ENCODE data around the gene ACP1.

ACP1 gene

GRCh38 chr2:264493-265468 lies at the start of gene ACP1:
TSS of gene ACP1 (plus strand) at chr2:264947. CDS start at chr2:264965, 18 bp downstream.
- peak; percentile 95 to 97 for DNase-seq (ENCODE audit: low read depth in 1 of 2, low spot score in 1 of 2)
- TF ChIP-seq JUND (IDR thresholded peaks at IDR 0.05; ENCODE audit: low read depth): no peak
- in situ Hi-C loops (cut with HindIII; ENCODE audit: low pct_unique_long_range_greater_than_20kb, low sequenced_read_pairs): no loop called here

- DNase-seq (ENCODE audit: low read depth in 1 of 2, low spot score in 1 of 2): no peak
- in situ Hi-C loops (cut with HindIII; ENCODE audit: low pct_unique_long_range_greater_than_20kb, low sequenced_read_pairs): no loop called here
- TF ChIP-seq JUND (IDR thresholded peaks at IDR 0.05; ENCODE audit: low read depth): no peak
Measured at GRCh38 chr2:216068-216467, 48.7 kb upstream of the ACP1 start.

GRCh38 chr2:223451-223850 lies 41.3 kb upstream of the ACP1 start:
- no peak for DNase-seq (ENCODE audit: low read depth in 1 of 2, low spot score in 1 of 2)
- in situ Hi-C loops (cut with HindIII; ENCODE audit: low pct_unique_long_range_greater_than_20kb, low sequenced_read_pairs): no loop called here
- TF ChIP-seq JUND (IDR thresholded peaks at IDR 0.05; ENCODE audit: low read depth): no peak

- in situ Hi-C loops (cut with HindIII; ENCODE audit: low pct_unique_long_range_greater_than_20kb, low sequenced_read_pairs): no loop called here
- no peak for DNase-seq (ENCODE audit: low read depth in 1 of 2, low spot score in 1 of 2)
- no peak for TF ChIP-seq JUND (IDR thresholded peaks at IDR 0.05; ENCODE audit: low read depth)
Measured at GRCh38 chr2:223971-224760, 40.6 kb upstream of the ACP1 start.

GRCh38 chr2:228115-228514 lies 36.6 kb upstream of the ACP1 start:
- DNase-seq (ENCODE audit: low read depth in 1 of 2, low spot score in 1 of 2): no peak
- TF ChIP-seq JUND (IDR thresholded peaks at IDR 0.05; ENCODE audit: low read depth): no peak
- in situ Hi-C loops (cut with HindIII; ENCODE audit: low pct_unique_long_range_greater_than_20kb, low sequenced_read_pairs): no loop called here

GRCh38 chr2:228518-229278 lies 36.0 kb upstream of the ACP1 start:
- no peak for TF ChIP-seq JUND (IDR thresholded peaks at IDR 0.05; ENCODE audit: low read depth)
- in situ Hi-C loops (cut with HindIII; ENCODE audit: low pct_unique_long_range_greater_than_20kb, low sequenced_read_pairs): no loop called here

GRCh38 chr2:231521-232185 lies 33.1 kb upstream of the ACP1 start:
- TF ChIP-seq JUND (IDR thresholded peaks at IDR 0.05; ENCODE audit: low read depth): no peak
- in situ Hi-C loops (cut with HindIII; ENCODE audit: low pct_unique_long_range_greater_than_20kb, low sequenced_read_pairs): no loop called here
- DNase-seq (ENCODE audit: low read depth in 1 of 2, low spot score in 1 of 2): no peak

More at GRCh38 chr2:228518-229278, 36.0 kb upstream of the ACP1 start:
- DNase-seq (ENCODE audit: low read depth in 1 of 2, low spot score in 1 of 2): no peak

- no peak for TF ChIP-seq JUND (IDR thresholded peaks at IDR 0.05; ENCODE audit: low read depth)
- no peak for DNase-seq (ENCODE audit: low read depth in 1 of 2, low spot score in 1 of 2)
- in situ Hi-C loops (cut with HindIII; ENCODE audit: low pct_unique_long_range_greater_than_20kb, low sequenced_read_pairs): no loop called here
Measured at GRCh38 chr2:233030-233429, 31.7 kb upstream of the ACP1 start.

GRCh38 chr2:234421-234820 lies 30.3 kb upstream of the ACP1 start:
- TF ChIP-seq JUND (IDR thresholded peaks at IDR 0.05; ENCODE audit: low read depth): no peak
- in situ Hi-C loops (cut with HindIII; ENCODE audit: low pct_unique_long_range_greater_than_20kb, low sequenced_read_pairs): no loop called here
- no peak for DNase-seq (ENCODE audit: low read depth in 1 of 2, low spot score in 1 of 2)

GRCh38 chr2:236993-237539 lies 27.7 kb upstream of the ACP1 start:
- in situ Hi-C loops (cut with HindIII; ENCODE audit: low pct_unique_long_range_greater_than_20kb, low sequenced_read_pairs): no loop called here
- TF ChIP-seq JUND (IDR thresholded peaks at IDR 0.05; ENCODE audit: low read depth): no peak
- DNase-seq (ENCODE audit: low read depth in 1 of 2, low spot score in 1 of 2): no peak

- DNase-seq (ENCODE audit: low read depth in 1 of 2, low spot score in 1 of 2): no peak
- TF ChIP-seq JUND (IDR thresholded peaks at IDR 0.05; ENCODE audit: low read depth): no peak
- in situ Hi-C loops (cut with HindIII; ENCODE audit: low pct_unique_long_range_greater_than_20kb, low sequenced_read_pairs): no loop called here
Measured at GRCh38 chr2:237878-238277, 26.9 kb upstream of the ACP1 start.

- no peak for DNase-seq (ENCODE audit: low read depth in 1 of 2, low spot score in 1 of 2)
- in situ Hi-C loops (cut with HindIII; ENCODE audit: low pct_unique_long_range_greater_than_20kb, low sequenced_read_pairs): no loop called here
- no peak for TF ChIP-seq JUND (IDR thresholded peaks at IDR 0.05; ENCODE audit: low read depth)
Measured at GRCh38 chr2:238431-238830, 26.3 kb upstream of the ACP1 start.

Measured in T47D (cell line).